ENCODE data around the gene DLGAP1. TPM values are rescaled to one million over a fixed set of nuclear protein-coding genes. Genes with fewer than 3 reads are reported as not detected.

Gene DLGAP1
- total and polyA plus RNA-seq, 2 of the 13 experiments (the other 11 are each of a cell fraction or from before 2014, with no cell fraction given) = 0.01 TPM; not detected in 1

- TF ChIP-seq ARID4A (CRISPR knock-in tag; IDR thresholded peaks at IDR 0.05; ENCODE audit: borderline replicate concordance) = peak; percentile 20; the same call in 1 of the 2 replicates
- TF ChIP-seq, protein P1, sequence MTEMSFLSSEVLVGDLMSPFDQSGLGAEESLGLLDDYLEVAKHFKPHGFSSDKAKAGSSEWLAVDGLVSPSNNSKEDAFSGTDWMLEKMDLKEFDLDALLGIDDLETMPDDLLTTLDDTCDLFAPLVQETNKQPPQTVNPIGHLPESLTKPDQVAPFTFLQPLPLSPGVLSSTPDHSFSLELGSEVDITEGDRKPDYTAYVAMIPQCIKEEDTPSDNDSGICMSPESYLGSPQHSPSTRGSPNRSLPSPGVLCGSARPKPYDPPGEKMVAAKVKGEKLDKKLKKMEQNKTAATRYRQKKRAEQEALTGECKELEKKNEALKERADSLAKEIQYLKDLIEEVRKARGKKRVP (CRISPR knock-in tag; IDR thresholded peaks at IDR 0.05) = 0 out of 4 replicates have a peak, but pooled peaks of 1 of the 2 experiments have one; percentile 32
- TF ChIP-seq ZNF362 (CRISPR knock-in tag; IDR thresholded peaks at IDR 0.05; ENCODE audit: borderline replicate concordance) = peak; percentile 83
- TF ChIP-seq, protein P2, sequence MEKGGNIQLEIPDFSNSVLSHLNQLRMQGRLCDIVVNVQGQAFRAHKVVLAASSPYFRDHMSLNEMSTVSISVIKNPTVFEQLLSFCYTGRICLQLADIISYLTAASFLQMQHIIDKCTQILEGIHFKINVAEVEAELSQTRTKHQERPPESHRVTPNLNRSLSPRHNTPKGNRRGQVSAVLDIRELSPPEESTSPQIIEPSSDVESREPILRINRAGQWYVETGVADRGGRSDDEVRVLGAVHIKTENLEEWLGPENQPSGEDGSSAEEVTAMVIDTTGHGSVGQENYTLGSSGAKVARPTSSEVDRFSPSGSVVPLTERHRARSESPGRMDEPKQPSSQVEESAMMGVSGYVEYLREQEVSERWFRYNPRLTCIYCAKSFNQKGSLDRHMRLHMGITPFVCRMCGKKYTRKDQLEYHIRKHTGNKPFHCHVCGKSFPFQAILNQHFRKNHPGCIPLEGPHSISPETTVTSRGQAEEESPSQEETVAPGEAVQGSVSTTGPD (CRISPR knock-in tag; IDR thresholded peaks at IDR 0.05) = no peak
- peak; percentile 89 for TF ChIP-seq CEBPB (IDR thresholded peaks at IDR 0.05; ENCODE audit: borderline replicate concordance, low read depth, low read length)
- peak; percentile 36; the same call in 1 of the 2 replicates for TF ChIP-seq NCOR1 (IDR thresholded peaks at IDR 0.05; ENCODE audit: borderline replicate concordance, low read length)
- TF ChIP-seq GATAD2A (CRISPR knock-in tag; IDR thresholded peaks at IDR 0.05) = peak; percentile 64
- peak; percentile 47; the same call in 1 of the 2 replicates for TF ChIP-seq HMG20A (CRISPR knock-in tag; IDR thresholded peaks at IDR 0.05; ENCODE audit: borderline replicate concordance)
- no peak for TF ChIP-seq THAP8 (CRISPR knock-in tag; IDR thresholded peaks at IDR 0.05; ENCODE audit: borderline replicate concordance)
- peak; percentile 47; the same call in 1 of the 2 replicates for TF ChIP-seq TFDP2 (CRISPR knock-in tag; IDR thresholded peaks at IDR 0.05)
- TF ChIP-seq, protein P3, sequence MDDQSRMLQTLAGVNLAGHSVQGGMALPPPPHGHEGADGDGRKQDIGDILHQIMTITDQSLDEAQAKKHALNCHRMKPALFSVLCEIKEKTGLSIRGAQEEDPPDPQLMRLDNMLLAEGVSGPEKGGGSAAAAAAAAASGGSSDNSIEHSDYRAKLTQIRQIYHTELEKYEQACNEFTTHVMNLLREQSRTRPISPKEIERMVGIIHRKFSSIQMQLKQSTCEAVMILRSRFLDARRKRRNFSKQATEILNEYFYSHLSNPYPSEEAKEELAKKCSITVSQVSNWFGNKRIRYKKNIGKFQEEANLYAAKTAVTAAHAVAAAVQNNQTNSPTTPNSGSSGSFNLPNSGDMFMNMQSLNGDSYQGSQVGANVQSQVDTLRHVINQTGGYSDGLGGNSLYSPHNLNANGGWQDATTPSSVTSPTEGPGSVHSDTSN (CRISPR knock-in tag; IDR thresholded peaks at IDR 0.05; ENCODE audit: borderline replicate concordance) = no peak
- TF ChIP-seq SIX4 (CRISPR knock-in tag; IDR thresholded peaks at IDR 0.05) = 0 out of 2 replicates have a peak, but pooled peaks have one; percentile 40
- no peak for TF ChIP-seq SOX6 (IDR thresholded peaks at IDR 0.05)
- peak; percentile 72; the same call in 1 of the 2 replicates for TF ChIP-seq SOX6 (CRISPR knock-in tag; IDR thresholded peaks at IDR 0.05)
- TF ChIP-seq ZNF256 (CRISPR knock-in tag; conservative IDR thresholded peaks at IDR 0.05) = no peak
- 0 out of 2 replicates have a peak, but pooled peaks have one; percentile 40 for TF ChIP-seq MED1 (CRISPR knock-in tag; IDR thresholded peaks at IDR 0.05)
- 0 out of 2 replicates have a peak, but pooled peaks have one; percentile 17 for TF ChIP-seq SIX1 (CRISPR knock-in tag; IDR thresholded peaks at IDR 0.05; ENCODE audit: borderline replicate concordance)
These were observed 805.3 kb downstream of the DLGAP1 start (continued) for GRCh38 chr18:3649633-3650426.

All from HepG2 (cell line).